ENCODE data around the gene ATE1.

The ATE1 gene

DNA sequence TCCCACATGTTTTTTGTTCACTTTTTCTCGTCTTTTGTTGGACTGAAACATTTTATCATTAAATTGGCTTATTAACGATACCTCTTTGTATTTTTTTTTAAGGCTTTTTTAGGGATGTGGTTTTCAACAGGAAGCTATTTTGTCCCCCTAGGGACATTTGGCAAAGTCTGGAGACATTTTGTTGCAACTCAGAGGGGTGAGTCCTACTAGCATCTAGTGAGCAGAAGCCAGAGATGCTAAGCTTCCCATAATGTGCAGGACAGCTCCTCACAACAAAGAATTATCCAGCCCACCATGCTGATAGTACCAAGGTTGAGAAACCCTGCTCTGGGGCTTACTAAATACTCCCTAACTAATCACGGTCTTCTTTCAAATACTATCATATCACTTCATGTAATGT, 63.2 kb downstream of the ATE1 start:
- DNase-seq = no peak

DNA sequence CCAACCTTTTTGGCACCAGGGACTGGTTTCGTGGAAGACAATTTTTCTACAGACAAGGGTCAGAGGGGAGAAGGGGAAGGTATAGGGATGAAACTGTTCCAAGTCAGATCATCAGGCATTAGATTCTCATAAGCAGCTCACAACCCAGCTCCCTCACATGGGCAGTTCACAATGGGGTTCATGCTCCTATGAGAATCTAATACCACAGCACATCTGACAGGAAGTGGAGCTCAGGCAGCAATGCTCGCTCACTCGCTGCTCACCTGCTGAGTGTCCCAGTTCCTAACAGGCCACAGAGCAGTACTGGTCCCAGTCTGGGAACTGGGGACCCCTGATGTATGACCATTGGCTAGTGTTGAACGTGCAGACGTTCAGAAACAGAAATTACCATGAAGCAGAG, 63.7 kb downstream of the ATE1 start:
- no peak for DNase-seq

DNA sequence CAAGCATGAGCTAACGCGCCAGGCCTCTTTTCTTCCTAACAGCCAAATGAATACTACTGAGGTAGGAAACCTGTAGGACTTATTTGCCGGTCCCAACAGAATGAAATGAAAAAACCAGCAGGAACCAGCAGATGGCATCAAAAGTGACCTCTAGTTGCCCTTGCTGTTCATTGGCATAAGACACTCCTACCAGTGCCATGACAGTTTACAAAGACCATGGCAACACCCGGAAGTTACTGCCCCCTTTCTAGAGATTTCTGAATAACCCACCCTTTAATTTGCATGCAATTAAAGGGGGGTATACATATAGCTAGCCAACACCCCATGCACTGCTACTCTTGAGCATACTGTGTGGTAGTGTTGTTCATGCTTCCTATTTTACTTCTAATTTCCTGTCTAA, 65.2 kb downstream of the ATE1 start:
- no peak for DNase-seq

DNA sequence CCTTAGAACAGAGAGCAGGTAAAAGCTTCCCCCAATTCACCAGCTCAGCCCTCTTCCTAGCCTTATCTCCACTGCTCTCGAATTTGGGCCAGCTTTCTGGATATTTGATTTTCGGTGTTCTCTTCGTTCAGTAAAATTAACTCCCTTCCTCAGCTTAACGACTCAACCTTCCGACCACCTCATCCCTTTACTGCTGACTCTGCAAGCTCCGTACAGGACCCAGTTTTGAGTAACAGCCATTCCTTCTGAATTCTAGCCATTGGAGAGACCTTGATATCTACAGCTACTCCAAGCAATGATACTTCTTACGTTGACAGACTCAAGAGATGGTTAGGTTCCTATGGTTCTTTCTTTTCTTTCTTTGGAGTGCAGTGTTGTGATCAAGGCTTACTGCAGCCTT, 65.8 kb downstream of the ATE1 start:
- no peak for DNase-seq

DNA sequence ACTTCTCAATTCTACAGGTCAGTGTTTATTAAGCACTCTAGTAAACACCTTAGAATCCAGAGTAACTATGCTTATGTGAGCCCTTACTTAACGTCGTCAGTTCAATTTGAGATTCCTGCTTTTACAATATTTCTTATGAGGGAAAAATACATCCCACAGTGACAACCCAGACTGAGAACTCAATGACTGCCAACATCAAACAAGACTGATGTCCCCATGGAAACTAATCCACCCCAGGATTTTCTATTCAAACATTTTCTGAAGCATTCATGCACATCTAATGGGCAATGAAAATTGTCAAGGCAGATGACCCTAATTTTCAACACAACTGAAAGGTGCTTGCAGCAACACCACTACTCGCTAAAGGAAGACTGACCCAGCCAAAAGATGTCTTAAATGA, 67.0 kb downstream of the ATE1 start:
- DNase-seq = no peak

DNA sequence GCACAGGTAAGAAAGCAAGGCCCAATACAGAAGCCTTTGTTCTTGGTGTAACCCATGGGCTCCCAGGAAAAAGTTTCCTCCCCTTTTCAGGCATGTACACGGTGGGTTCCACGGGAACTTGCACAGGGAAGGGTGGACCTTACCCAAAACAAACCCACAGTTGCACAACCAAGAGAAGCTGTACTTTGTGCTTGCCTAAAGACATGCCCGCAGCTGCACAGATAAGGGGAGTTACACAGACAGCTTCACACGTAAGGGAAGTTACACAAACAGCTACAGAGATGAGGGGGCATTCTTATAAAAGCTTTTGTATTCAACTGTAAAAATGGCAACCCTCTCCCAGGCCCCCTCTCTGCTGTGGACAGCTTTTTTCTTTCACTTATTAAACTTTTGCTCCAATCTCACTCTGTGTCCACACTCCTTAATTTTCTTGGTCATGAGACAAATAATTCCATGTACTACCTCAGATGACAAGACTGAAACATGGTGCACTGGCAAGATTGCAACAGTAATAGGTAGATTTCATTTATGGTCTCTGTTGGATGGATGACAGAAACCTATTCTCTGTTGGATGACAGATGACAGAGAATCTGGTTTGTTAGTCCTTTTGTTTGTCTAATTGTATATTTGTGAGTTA, 72.9 kb downstream of the ATE1 start:
- DNase-seq = no peak

DNA sequence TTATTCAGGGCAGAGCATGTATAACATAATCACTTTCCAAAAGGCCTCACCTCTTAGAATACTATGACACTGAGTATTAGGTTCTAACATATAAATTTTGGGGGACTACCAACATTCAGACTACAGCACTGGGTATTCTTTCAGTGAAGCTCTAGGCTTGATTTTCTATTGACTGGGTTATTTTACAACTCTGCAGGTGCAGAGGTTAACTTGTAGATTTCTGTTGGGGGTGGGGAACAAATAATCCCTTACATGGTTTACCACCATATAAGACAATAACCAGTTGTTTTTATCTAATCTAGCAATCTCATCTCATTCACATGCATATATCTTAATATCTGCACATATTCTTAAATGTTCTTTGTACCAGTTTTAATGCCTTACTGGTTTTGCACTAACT, 73.9 kb downstream of the ATE1 start:
- no peak for DNase-seq

DNA sequence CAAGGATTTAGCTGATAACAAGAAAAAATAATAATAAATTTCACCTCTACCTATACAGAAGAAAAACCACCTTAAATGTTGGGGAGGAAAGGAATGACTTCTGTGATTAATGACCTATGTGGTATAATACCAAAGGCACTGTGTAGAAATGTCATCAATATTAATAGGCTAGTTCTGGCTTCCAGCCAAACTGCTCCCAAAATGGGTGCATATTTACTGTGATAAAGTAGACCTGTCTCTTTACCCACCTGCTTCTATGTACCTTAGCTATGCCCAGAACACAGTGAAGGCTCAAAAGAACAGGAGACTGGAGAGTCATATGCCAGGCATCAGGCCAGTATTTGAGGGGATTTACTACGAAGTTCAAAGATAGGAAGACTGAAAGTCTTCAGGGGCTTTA, 76.0 kb downstream of the ATE1 start:
- DNase-seq = no peak

DNA sequence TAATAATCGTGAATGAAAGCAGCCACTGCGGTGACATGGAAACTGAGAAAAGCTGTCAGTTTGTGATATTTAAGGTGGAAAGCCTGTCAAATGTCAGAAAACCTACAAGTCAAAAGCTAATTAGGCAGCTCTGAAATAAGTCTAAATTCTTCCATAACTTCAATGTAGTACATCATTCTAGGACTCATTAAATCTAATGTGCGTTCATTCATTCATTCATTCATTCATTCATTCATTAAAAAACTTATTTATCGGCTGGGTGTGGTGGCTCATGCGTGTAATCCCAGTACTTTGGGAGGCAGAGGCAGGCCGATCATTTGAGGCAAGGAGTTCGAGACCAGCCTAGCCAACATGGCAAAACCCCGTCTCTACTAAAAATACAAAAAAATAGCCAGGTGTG, 79.7 kb downstream of the ATE1 start:
- DNase-seq = no peak

DNA sequence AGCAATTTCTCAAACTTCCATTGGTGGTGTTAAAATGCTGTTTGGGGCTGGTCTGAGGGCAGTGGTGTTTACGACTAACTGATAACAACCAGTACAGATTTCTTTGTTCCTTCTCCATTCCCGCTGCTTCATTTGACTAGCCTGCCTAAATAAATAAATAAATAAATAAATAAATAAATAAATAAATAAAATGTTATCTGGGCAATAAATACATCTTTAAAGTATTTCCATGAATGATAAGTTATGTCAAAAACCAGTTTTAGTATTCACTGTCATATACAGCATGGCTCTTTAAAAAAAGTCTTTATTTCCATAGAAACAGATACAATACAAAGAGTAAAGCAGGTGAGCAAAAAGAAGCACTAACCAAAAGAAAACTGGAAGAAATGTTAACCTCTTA, 81.3 kb downstream of the ATE1 start:
- no peak for DNase-seq

DNA sequence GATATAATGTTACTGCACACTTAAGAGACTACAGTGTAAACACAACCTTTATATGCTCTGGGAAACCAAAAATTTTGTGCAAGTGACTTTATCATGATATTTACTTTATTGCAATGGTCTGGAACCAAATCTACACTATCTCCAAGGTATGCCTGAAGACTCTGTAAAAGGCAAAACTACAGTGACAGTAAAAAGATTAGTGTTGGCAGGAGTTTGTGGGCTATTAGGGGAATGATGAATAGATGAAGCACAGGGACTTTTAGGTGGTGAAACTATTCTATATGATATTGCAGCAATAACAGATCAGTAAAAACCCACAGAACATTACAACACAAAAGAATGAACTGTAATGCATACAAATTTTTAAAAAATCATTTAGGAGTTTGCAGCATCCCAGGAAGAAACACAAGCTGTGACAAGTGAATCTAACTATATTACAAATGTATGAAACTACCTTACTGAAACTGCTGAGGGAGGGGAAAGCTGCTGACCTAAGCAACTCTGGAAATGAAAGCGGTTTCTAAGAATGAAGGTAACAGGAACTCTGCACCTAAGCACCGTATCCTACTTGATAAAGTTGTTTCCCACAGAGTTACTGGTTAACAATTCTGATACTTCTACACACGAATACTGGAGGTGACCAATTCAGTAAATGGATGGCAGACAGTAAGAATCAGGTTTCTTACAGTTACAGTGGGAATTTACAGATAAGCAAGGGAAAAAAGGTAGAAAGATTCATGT, 82.6 kb downstream of the ATE1 start:
- DNase-seq = no peak

DNA sequence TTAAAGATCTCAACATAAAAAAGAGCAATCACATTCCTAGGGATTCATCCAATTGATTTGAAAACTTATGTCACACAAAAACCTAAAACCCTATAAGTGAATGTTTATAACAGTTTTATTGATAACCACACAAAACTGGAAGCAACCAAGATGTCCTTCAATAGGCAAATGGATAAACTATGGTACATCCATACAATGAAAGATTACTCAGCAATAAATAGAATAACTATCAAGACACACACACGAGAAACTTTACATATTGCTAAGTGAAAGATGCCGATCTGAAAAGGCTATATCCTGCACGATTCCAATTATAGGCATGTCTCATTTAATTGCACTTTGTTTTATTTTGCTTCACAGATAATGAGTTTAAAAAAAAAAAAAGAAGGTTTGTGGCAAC, 83.3 kb downstream of the ATE1 start:
- no peak for DNase-seq

DNA sequence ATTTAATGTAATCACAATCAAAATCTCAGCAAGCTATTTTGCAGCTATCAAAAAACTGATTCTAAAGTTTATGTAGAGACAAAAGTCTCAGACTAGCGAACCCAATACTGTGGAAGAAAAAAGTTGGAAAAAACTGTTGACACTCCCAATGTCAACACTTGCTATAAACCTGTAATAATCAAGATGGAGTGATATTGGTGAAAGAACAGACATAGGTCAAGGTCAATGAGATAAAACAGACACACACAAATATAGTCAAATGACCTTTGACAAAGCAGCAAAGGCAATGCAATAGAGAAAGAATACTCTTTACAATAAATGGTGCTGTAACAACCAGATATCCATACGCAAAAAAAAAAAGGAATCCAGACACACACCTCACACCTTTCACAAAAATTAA, 84.5 kb downstream of the ATE1 start:
- DNase-seq = no peak

DNA sequence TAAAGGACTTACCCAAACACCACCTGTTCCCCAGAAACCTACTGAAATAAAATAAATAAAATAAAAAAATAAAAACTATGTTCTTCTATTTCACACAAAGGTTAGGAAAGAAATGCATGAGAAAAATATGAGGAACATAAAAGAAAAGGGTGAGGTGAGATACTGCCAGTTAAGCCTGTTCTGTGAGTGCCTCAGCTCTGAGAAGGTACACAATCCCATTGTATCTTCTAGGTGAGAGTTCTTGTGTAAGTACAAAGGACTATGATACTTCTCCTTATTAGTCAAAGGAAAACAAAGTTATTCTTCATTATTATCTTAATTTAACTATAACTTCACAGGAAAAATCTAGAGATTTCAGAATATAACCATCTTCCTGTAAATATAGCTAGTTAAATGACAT, 86.0 kb downstream of the ATE1 start:
- no peak for DNase-seq

DNA sequence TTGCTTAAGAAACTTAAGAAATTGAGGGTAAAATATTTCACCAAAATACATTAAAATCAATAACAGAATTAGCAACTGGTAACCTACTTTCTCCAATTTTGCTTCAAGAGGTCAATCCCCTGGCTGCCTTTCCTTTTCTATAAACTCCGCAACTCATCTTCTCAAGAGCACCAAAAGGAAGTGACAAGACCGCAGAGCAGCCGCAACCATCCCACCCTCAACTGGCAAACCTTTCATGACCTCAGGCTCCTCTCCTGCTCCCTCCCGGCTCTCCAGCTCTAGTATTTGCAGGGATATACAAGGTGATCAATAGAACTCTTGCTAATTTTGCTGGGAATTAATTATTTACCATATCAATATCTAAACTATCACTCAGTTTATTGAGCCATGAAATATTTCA, 88.9 kb downstream of the ATE1 start:
- no peak for DNase-seq

DNA sequence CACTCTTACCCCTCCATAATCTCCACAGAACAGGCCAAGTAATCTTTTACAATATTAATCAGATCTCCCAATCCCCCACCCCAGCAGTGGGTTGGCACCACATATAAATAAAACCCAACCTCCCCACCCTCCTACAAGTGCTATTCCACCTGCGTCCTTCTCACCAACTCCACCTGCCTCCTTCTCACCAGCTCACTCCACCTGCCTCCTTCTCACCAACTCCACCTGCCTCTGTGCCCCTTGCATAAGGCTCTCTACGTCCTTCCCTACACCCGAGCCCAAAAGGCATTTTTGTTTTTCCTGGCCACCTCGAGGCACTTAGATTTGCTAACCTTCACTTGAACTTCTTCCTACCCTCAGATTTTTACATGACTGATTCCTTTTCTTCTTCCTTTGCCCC, 89.7 kb downstream of the ATE1 start:
- DNase-seq = no peak

DNA sequence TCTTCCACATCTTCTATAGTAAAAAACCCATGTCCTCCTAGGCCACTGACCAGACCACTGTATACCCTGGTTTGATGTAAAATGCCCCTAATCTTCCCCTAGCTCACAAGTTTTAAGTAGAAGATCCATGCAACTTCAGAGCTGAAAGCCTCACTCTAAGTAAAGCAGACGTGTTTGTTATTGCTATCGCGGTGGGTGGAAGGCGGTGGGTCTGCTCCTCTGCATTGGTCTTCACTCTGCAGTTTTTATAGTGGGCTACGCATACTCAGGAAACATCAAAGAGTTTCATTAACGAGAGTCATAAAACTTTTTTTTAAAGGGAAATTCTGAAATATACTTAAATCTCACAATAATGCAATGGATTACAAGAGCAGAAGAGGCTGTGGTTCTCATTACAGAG, 91.7 kb downstream of the ATE1 start:
- no peak for DNase-seq

DNA sequence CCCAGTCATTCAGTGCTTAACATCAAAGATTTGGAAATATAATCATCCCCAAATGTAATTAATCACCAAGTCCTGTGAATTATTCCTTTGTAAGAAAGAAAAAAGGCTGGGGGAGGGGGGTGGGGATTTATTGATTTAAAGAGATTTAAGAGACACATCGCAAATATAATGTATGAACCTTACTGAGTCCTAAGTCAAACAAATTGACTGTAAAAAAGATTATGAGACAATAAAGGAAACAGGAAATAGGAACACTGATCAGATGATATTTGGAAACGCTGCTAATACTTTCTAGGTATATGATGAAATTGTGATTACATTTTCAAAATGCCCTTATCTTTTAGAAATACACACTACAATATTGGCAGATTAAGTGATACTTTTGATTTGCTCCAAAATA, 92.5 kb downstream of the ATE1 start:
- no peak for DNase-seq

DNA sequence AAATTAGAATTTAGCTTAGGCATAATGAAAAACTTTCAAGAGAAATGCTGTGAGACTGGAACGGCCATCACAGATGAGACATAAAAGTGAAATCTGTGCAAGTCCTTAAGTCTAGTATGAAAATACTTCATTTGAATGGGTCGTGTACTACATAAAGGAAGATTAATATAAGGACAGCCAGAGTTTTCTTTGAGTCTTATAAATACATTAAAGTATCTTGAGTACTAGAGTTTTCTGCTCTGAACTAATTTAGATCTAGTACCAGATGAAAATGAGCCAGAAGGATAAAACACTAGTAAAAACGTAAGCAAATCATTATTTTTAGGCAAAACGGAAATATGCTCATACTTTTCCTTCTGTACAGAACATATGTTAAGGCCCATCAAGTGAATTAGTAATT, 93.1 kb downstream of the ATE1 start:
- no peak for DNase-seq

DNA sequence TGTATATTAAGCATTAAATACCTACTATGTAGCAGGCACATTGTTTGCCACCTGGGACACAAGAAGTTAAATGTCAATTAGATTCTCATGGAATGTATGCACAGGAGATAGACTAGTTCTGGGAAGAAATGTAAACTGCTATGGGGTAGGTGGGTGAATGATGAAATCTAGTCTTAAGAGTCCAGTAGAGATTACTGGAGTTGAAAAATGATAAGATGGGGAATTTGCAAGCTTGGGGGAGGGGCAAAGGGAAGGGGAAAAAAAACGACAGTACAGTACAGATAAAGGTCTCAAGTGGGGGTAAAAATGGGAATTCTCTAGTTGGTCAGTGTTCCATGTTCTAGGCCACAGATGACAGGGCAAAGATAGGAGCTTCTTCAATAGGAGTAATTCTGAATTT, 94.4 kb downstream of the ATE1 start:
- DNase-seq = no peak

DNA sequence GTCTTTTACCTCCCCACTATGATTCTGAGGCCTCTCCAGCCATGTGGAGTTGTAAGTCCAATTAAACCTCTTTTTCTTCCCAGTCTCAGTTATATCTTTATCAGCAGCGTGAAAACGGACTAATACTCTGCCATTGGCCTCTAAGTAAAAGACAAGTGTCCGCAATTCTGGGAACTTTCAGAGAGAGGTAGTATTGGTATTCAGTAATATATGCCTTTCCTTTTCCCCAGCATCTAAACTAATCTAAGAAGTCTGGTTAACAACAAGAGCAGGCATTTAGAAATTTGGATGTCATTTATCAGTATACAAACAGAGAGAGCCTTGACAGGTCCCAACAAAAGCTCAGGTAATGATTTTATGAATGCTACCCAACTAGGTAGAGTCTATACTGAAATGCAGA, 95.2 kb downstream of the ATE1 start:
- no peak for DNase-seq

DNA sequence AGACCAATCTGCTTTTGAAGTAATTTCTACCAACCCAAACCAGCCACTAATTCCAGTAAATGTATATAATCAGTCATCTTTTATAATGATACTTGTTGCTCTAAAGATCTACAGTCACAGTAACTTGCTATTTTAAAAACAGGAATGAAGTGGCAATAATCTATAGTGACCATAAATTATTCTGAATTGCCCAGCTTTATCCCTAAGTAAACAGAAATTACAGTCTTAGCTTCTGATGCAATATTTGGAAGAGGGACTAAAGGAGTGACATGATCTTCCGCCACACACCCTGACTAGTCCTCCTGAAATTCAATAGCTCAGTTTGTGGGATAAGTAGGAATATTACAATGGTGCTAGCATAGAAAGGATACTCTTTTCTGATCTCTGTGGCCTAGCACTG, 96.1 kb downstream of the ATE1 start:
- no peak for DNase-seq

DNA sequence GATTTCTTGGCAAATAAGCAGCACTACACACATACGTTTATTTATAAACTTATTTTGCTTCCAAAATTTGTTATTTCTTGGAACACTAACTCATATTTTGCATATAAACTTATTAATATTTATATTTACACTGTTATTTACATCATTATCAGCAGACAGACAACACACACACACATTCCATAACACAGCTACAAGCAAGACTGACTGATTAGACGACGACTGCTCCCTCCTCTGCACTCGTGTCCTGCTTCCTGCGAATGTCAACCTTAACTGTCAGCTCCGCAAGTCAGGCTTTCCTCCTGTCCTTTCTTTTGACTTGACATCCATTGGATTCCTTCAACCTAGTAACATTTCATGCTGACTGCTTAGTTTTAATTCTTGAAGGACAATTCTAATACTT, 96.6 kb downstream of the ATE1 start:
- no peak for DNase-seq

DNA sequence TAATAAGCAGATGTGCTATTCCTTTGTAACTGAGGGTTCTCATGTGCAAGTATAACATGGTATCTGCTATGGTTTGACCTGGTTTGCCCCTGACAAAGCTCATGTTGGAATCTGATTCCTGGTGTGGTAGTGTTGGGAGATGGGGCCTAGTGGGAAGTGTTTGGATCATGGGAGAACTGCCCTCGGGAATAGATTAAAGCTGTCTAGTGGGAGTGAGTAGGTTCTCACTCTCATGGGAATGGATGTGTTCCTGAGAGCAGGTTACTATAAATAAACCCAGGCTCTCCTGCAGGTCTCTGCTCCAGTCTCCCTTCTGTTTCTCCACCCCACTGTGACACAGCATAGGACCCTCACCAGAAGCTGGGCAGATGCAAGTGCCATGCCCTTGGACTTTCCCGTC, 97.7 kb downstream of the ATE1 start:
- no peak for DNase-seq

DNA sequence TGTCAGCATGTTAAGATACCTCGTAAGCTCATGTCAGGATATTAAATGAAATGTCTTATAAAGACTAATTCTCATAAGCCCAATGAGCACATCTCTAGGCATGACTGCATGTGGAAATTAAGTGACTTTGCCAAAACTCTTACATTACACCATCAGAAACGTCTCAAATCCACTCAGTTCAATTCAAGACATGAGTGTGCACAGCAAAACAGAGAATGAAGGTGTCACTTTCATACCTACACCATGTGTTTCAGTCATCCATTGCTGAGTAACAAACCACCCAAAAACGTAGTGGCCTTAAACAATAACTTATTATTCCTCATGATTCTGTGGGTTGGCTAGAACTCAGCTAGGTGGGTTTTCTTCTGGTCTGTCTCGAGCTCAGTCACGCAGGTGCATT, 99.8 kb downstream of the ATE1 start:
- DNase-seq = no peak
